ENCODE data around the gene DISP3.

DNA sequence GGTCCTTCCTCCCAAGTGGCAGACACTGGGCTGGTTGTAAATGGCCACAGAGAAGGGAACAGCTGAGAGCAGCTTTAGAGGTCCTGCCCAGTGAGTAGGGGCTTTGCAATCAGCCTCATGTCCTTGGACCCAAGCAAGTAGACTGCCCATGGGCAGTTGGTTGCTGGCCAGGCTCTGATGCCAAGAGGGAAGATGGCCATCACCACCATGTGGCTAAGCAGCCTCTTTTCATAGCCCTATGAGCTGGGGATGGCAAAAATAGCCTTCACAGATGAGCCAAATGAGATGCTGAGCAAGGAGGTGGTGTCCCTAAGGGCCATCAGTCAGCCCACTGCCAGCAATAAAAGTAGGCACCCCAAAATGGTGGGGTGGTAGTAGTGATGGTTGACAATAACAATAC lies 3.2 kb downstream of the DISP3 start:
- TF ChIP-seq, protein P1, sequence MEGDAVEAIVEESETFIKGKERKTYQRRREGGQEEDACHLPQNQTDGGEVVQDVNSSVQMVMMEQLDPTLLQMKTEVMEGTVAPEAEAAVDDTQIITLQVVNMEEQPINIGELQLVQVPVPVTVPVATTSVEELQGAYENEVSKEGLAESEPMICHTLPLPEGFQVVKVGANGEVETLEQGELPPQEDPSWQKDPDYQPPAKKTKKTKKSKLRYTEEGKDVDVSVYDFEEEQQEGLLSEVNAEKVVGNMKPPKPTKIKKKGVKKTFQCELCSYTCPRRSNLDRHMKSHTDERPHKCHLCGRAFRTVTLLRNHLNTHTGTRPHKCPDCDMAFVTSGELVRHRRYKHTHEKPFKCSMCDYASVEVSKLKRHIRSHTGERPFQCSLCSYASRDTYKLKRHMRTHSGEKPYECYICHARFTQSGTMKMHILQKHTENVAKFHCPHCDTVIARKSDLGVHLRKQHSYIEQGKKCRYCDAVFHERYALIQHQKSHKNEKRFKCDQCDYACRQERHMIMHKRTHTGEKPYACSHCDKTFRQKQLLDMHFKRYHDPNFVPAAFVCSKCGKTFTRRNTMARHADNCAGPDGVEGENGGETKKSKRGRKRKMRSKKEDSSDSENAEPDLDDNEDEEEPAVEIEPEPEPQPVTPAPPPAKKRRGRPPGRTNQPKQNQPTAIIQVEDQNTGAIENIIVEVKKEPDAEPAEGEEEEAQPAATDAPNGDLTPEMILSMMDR (IDR thresholded peaks at IDR 0.05; ENCODE audit: low read length): no peak
- no peak for TF ChIP-seq EZH2 (IDR thresholded peaks at IDR 0.05; ENCODE audit: borderline replicate concordance, low read length)

Measured in OCI-LY1 (cell line).